M059J (cell line): ENCODE measurements around the gene FOXL1. TPM values are rescaled to one million over a fixed set of nuclear protein-coding genes. Genes with fewer than 3 reads are reported as not detected.
"Not testable (repeated sequence)": the region's sequence is repeated elsewhere in the genome, so short reads cannot be mapped to it uniquely, and the experiment has no call there.

Source experiments
- DNase-seq: peaks from one replicate; pipeline ENCODE4 v3.0.0-alpha.2; 2012; ENCODE audit warnings: low read depth
- total RNA-seq: library from RNA; depleted of rRNA; stranded (reverse); fragments of >200 nt; shearing (Covaris generic); gene quantifications from 2 replicates; pipeline ENCODE4 v1.2.3, GENCODE V29; 2014

Gene FOXL1
- total RNA-seq, 1 experiment from 2014 or later, result 4.2 TPM

DNA sequence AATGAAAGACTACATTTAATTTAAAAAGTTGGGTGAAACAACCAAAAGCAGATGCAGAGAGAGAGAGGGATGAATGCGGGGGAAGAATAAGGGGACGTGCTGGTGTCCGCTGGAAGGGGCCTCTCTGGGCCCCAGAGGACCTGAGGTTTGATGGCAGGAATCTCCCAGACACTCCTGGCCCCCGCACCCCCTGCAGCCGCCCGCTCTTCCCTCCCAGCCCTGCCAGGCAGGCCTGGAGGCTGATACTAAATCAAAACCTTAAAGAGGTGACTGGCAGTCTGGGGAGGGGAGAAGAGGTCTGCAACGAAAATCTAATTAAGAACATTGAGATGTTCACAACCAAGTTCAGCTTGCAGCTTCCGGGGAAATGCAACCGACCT, 2.4 kb downstream of the FOXL1 start:
- no peak for DNase-seq

DNA sequence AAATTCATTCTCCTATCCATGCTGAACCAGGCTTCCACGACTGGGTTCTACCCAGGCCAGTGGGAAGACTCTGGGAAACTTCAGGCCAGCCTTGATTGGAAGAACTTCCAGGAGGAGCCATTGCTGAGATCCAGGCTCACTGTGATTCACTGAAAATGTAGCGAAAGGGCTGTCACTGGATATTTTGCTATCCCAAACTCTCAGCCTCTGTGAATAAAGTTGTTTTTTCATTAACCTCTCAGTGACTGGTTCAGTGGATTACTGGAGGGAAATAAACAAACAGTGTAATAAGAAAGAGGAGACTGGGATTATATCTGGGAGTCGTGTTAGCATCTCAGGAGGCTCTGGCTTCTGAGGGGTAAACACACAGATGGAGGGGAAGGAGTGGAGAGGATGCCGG, 3.1 kb downstream of the FOXL1 start:
- DNase-seq, result no peak

DNA sequence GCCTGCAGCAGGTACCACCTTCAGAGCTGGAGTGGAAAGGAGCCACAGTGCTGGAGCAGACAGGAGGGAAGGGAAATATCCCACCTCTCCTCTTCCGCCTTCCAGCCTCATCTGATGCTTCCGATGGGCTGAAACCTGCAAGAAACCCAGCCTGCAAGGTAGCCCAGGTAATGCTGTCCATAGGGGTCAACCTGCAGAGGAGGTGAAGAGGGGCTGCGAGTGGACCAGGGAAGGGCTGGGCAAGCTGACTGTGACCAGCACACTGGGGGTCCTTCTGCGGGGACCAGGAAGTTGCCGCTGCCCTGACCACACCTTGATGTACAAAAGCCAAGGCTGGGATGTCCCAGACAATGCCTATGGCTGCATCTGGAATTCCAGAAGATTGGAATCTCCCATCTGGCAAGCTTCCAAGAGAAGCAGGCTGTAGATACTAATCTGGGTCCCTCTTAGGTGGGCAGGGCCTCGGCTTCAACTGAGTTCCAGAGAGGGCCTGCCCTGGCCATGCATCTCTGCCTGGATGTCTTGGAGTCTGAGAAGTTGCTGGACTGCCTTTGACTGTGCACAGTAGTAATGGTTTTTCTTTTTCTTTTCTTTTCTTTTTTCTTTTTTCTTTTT, 5.8 kb downstream of the FOXL1 start:
- DNase-seq, result peak; percentile 36

DNA sequence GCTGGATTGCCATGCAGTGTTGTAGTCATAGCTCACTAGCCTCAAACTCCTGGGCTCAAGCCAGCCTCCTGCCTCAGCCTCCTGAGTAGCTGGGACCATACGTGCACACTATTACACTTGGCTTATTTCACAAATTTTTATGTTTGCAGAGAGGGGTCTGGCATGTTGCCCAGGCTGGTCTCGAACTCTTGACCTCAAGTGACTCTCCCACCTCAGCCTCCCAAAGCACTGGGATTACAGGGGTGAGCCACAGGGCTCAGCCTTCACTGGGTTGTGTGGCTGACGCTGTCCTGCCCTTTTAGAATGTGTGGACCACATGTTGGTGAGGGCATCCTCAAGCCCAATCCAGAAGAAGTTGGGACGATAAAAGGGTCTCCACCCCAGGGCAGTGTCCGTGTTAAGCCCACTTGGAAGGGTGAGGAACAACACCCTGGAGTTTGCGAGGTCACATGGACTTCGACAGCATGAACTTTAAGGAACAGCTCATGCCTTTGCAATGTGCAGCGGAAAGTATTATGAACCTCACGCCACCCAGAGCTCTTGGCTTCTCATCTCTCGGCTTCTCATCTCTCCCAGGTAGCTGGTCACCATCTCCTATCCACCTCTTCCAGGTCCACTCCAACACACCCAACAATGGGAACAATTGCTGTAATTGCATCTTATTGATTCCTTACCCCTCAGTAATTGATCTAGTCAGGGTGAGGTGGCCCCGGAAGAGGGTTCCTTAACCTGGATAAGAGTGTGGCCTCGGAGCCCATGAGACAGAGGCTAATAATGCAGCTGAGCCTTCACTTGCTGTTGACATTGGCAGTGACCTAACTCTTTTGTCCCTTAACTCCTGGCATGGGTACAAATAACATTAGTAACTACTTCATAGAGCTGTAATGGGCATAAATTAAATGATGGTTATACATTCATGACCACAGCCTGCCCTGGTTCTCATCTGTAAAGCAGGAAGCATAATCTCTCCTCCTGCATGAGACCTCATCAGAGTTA, 6.7 kb downstream of the FOXL1 start:
- peak; percentile 92 for DNase-seq

DNA sequence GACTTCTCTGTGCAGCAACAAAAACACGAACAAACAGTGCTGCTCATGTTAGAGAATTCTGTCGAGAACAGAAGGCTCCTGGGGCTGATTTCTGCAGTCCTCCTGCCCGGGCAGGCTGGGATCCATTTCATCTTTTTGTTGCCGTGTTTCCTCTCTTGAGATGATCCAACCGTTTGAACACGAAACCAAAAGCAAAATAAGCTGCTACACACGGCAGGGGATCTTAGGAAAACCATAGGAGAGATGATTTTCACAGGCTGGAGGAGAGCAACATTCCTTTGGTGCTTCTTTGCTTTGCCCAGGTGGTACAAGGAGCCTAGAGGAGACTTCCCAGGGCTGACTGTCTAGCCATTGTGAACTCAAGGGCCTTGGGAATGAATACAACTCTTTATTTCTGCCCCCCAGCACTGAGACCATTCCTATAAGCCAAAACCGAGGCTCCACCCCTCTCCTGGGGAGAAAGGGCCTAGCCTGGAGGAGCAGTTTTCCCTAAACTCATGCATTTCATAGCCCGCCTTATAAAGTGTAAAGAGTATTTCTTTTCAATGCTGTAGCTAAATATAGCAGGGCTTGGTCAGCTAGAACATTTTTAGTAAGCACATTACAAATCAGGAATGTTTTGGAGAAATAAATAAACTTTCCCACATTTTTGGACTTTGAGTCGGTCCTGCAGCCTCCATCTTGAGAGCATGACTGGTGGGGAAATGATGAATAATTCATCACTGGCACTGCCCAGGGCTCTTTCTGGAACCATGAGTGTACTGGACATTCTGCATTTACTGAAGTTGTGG, 7.7 kb downstream of the FOXL1 start:
- peak; percentile 93 for DNase-seq

DNA sequence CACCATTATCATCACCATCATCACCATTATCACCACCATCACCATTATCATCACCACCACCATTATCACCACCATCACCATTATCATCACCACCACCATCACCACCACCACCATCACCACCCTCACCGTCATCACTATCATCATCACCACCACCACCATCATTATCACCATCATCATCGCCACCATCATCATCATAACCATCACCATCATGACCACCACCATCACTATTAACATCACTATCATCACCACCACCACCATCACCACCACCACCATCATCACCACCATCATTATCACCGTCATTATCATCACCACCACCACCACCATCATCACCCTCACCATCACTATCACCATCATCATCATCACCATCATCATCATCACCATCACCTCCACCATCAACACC, 9.1 kb downstream of the FOXL1 start:
- DNase-seq, result no peak

DNA sequence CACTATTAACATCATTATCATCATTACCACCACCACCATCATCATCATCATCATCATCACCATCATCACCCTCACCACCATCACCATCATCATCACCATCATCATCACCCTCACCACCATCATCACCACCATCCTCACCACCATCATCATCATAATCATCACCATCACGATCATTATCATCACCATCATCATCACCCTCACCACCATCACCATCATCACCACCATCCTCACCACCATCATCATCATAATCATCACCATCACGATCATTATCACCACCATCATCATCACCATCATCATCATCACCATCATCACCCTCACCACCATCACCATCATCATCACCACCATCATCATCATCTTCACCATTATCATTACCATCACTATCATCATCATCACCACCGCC, 9.6 kb downstream of the FOXL1 start:
- DNase-seq, result not testable (repeated sequence)

DNA sequence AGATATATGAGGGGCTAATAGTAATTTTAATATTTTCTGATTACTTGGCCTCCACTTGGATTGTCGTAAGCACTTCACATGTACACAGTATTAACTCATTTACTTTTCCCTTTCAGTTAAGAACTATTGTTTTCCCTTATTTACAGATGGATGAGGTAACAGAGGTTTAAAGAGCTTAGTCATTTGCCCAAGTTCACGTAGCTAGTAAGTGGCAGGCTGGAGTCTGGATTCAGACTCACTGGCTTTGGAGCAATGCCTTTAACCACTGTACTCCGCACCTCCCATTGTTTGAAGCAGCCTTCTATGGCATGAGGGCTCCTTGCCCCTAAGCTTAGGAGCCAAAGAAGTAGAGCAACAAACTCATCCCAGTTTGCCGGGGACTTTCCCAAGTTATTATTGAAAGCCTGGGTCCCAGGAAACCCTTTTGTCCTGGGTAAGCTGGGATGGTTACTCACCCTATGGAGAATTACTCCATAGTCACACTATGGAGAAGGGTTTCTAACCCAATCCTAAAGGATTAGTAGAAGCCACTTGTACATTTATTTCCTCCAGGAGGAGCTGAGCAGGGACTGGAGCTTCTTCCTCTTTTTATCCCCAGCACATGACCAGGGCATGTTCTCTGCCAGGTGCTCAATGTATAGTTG, 12.3 kb downstream of the FOXL1 start:
- DNase-seq, result peak; percentile 93

DNA sequence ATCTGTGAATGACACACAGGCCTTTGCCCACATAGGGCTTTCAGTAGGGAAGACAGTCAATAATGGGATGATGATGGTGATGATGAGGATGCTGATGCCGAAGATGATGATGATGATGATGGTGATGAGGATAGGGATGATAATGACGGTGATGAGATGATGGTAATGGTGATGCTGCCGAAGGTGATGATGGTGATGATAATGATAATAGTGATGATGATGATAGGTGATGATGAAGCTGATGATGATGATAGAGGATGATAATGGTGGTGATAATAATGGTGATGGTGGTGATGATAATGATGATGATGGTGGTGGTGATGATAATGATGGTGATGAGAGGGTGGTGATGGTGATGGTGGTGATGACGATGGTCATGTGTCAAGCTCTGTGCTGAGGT, 12.9 kb downstream of the FOXL1 start:
- DNase-seq, result no peak

DNA sequence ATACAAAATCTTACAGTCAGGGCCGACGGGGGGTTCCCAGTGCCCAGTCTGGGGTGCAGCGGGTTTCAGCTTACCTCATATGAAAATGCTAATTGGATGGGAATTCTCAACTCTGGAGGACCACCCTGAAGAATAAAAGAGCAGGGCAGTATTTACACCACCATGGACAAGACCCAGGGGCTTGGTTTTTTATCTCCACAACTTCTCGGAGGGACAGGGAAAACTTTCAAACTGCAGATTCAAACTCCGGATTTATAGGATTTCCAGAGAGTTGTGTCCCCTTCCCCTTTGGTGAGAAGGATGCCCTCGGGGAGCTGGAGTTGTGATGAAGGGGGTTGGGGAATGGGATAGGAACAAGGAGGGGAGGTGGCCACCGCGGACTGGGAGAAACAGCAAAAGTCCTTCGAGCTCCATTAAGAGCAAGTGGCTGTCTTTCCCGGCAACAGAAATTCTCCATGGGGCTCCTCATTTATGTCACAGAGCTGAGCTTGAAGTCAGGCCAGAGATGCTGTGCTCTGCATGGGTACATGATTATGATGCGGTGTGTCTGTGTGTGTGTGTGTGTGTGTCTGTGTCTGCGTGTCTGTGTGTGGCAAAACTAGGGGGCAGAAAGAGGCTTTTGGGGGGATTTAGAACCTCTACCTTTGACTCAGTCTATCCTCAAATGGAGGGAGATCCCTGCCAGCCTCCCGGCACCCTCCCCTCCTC, 15.7 kb downstream of the FOXL1 start:
- no peak for DNase-seq

DNA sequence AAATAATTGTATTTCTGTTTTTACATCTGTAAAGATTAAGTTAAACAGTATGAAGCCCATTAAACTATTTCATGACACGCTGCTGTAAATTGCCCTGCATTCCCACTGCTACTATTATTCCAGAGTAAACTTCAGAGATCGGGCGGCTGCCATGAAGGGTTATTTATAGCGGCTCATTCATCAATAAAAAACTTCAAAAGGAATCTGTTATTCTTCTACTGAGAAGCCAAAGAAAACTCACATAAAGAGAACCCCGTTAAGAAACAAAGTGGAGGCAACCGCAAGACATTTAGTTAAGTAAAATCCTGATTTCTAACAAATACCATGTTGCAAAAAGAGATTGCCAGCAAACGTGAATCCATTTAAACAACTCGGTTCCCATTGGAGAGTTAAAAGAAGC, 16.4 kb downstream of the FOXL1 start:
- DNase-seq, result no peak

DNA sequence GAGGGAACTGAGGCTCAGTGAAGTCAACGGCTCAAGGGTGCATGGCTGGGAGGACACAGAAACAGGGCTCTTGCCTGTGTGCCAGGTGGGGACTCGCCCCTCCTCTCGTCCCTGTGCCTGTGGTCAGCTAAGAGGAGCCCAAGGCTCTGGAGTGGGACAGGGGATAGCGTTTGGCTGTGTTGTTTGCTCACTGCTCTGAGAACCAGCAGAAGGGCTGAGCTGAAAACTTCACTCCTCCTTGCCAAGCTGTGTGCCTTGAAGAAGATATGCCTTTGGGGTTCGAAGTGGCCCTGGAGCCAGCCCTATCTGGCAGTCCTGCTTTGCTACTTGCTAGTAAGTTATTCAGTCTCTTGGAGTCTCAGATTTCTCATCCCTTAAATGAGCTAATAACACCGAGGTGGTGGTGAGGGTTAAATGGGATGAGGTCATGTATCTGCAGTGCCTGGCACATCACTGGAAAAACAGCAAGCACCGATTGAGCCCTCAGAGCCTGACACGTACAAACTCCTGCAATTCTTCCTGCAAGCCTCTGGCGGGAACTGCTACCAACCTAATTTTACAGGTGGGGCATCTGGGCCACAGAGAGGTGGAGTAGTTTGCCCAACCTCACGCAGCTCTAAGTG, 17.7 kb downstream of the FOXL1 start:
- DNase-seq, result peak; percentile 57

DNA sequence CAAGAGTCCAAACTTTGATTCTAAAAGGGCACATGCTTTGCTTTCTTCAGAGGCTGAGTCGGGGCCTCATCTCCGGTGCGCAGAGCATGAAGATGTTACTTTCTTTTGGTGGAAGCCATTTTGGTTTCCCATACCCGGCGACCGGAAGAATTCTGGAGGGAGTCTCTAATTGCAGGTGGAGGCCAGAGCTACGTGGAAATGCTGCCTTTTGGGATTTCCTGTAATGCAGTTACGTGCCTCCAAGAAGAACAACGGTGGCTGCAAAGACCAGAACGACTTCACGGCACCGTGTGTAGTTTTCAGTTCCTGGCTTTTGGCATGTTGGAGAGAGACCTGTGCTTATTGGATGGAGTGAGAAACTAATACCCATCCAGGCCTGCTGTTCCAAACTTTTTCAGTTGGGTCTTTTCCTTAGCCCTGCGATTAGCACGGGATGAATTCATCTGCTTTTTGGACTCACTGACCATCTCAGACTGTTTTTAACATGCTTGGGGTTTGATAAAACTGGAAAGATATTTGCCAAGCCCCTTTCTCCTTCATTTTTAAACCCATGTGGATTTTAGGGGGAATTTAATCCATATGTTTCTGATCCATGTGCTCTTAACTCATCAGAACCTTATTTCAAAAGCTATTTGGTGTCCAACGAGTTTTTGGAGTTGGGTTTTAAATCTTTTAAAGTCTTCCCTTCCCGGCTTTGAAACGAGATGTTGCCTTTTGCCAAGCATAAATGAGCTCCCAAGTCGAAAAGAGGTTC, 19.0 kb downstream of the FOXL1 start:
- DNase-seq, result no peak

DNA sequence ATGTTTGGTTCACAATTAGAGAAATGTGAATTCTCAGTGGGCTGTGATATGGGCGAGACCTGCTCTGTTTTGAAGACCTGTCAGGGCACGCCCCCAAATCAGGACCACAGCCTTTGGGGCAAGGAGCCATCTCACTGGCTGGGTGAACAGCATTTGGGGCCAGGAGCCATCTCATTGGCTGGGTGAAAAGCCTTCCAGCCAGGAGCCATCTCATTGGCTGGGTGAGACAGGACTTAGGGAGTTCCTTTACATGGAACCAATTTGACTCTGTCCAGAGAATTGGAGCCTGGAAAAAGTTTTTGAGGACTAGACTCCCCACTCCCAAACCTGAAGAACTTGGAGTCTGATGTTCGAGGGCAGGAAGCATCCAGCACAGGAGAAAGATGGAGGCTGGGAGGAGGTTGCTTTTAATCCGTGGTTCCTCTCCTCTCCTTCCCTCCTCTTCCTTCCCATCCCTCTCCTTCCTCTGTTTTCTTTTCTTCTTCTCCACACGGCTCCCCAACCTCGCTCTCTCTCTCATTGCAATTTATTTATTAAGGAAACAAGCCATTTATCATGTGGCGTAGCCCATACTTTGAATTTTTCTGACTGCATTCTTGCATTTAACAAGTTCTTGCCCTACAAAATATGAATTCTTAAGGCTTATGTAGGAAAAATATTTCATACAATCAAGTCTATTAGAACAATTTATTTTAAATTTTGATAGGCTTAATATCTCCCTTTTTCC, 19.7 kb downstream of the FOXL1 start:
- DNase-seq, result no peak

DNA sequence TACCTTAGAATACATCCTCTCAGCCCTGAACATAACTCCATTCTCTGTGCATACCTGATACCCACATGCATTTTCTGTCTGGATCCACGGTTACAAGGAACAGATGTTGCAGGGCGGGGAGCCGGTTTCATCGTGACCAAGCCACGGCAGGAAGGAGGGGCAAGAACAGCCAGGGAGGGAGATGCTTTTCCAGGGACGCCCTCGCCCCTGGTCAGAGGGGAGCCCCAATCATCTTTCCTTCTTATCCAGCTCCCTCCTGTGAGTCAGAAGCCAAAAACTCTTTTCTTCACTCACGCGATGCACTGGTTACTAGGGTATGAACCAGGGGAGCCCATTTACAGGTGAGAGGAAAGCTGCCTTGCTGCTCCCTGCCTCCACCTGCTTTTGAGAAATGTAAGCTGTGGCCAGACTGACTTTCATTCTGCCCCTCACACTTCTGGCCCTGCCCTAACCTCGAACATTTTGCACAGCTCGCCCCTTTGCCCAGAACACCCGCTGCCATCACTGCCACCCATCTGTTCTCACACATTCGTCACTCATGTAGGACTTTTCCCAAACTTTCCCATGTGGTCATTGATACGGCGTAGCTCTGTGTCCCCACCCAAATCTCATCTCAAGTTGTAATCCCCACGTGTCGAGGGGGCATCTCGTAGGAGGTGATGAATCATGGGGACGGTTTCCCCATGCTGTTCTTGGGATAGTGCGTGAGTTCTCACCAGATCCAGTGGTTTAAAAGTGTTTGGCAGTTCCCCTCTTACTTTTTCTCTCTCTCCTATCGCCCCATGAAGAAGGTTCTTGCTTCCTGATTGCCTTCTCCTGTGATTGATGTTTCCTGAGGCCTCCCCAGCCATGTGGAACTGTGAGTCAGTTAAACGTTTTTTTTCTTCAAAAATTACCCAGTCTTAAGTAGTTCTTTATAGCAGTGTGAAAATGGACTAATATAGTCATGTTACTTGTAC, 20.5 kb downstream of the FOXL1 start:
- no peak for DNase-seq

DNA sequence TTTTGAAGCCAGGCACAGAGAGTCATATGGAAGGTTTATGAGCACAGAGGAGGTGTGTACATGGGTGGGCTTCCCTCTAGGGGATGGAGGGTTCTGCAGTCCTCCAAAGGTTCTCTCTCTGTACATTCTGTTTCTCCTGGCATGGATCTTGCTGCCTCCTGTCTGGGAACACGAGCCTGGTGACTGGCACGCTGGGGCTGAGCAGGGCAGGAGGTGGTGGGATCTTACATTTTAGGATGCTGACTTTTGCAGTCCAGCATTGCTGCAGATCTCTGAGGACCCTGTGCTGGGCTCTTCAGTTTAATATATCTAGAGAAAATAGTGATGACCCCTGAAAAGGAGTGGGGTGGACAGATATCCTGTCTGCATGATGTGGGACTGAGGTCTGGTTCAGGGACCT, 23.0 kb downstream of the FOXL1 start:
- no peak for DNase-seq

DNA sequence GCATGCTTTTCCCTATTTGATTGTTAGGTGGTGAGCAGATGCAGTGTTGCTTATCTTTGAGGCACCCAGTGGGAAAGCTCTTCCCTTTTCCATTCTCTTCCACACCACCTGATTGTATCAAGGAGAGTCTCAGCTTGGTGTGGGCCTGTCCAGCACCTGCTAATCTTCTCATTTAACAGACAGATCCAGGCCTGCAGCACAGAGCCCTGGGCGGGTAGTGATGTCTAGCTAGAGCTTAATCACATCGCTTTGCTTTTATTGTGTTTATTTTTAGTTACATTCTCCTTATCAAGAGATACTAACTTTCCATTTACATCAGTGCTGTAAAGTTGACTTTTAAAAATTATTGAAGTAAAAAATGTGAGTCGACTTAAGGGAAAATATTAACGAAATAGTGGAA, 24.2 kb downstream of the FOXL1 start:
- no peak for DNase-seq
